ENCODE data around the gene TMEM255B. TPM values are rescaled to one million over a fixed set of nuclear protein-coding genes. Genes with fewer than 3 reads are reported as not detected.

The TMEM255B gene
- total and polyA plus RNA-seq, 9 of the 15 experiments (the other 6 are each of a cell fraction or from before 2014, with no cell fraction given) = 0.01 to 0.75 (median 0.23) TPM

DNA sequence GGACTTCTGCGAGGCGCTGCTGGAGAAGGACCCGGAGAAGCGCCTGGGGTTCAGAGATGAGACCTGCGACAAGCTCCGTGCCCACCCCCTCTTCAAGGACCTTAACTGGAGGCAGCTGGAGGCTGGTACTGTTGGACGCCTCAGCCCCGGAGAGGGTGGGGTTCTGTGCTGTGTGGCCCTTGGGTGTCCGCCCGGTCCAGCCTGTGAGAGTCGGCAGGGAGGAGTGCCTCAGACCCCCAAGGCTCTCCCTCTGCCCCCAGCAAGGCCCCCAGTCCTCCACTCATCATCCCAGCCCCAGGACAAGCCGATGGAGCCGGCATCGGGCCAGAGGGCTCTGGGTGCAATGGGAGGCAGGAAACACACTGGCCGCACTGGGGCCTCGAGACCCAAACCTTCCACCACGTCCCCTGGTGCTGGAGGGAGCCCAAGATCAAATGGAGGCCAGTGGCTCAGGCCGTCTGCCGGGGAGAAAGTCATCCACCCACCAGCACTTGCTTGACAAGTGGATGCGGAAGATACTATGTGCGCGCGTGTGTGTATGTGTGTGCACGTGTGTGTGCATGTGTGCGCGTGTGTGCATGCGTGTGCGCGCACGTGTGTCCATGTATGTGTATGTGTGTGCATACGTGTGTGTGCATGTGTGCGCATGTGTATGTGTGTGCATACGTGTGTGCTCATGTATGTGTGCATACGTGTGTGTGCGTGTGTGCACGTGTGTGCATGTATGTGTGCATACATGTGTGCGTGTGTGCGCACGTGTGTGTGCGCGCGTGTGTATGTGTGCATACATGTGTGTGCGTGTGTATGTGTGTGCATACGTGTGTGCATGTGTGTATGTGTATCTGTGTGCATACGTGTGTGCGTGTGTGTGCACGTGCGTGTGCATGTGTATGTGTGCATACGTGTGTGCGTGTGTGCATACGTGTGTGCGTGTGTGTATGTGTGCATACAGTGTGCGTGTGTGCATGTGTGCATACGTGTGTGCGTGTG is 25.8 kb upstream of the TMEM255B start:
- no peak overlapping the region for H3K27ac ChIP-seq (ENCODE audit: extremely low read depth, low read depth, low read length)
- no peaks in the 10 kb centered on the region for H3K9me3 ChIP-seq (replicated peaks; ENCODE audit: control insufficient read depth, insufficient read depth, low read depth, low read length)
- no peak overlapping the region for H3K4me3 ChIP-seq
- peaks cover 15 to 65% of the 10 kb centered on the region in 2 experiments; a peak in 4 of 5 replicates for H3K27me3 ChIP-seq (ENCODE audit: control insufficient read depth in 2 of 2, insufficient read depth in 2 of 2, low read length in 2 of 2)
- no TSS peak for BruUV-seq (replicated peaks)
- CTCF ChIA-PET (ENCODE audit: low intra/inter-chr PET ratio) = interaction anchor here (0.7 kb wide), 1 partner anchor 153 kb away, joined by 3 read pairs; no protein-coding TSS in a partner anchor
- H3K79me2 ChIP-seq (ENCODE audit: control insufficient read depth, insufficient read depth, low read length) = no peaks in the 10 kb centered on the region
- WGBS (ENCODE audit: insufficient coverage, low coverage, missing lambda C conversion rate) = 40% methylated on average over 7 of the region's 55 CpGs
- POLR2A ChIA-PET = no interaction called here
- no peaks in the 10 kb centered on the region for H3K36me3 ChIP-seq (ENCODE audit: control insufficient read depth, insufficient read depth, low read length)
- H3K4me1 ChIP-seq (replicated peaks in 1 of 2; ENCODE audit: control insufficient read depth in 2 of 2, insufficient read depth in 2 of 2, low read length in 2 of 2) = peaks cover 0 to 11% of the 10 kb centered on the region in 2 experiments; a peak in 2 of 5 replicates
- intact Hi-C loops (cut with micrococcal nuclease) (no loop called here), in situ Hi-C loops (cut with MboI) (loop anchor here (10.0 kb wide), 1 partner anchor 192 kb away; no protein-coding TSS in a partner anchor)
- no peak for DNase-seq (ENCODE audit: extremely low read depth in 1 of 4, low spot score in 3 of 4)
- H2AFZ ChIP-seq (ENCODE audit: low read depth, low read length) = no peak overlapping the region
- no peak for FAIRE-seq
- H3K4me2 ChIP-seq (ENCODE audit: insufficient read depth, low read length) = no peak overlapping the region
- peaks cover 3% of the 10 kb centered on the region for H3K9me1 ChIP-seq (ENCODE audit: control insufficient read depth, insufficient read depth, low read length)
- no peak overlapping the region for H3K9ac ChIP-seq (ENCODE audit: insufficient read depth in 1 of 2, low read depth in 2 of 2, low read length in 2 of 2)
- H4K20me1 ChIP-seq (replicated peaks; ENCODE audit: control insufficient read depth, insufficient read depth, low read length) = no peaks in the 10 kb centered on the region
- no peak for ATAC-seq
- TF ChIP-seq, protein P1, sequence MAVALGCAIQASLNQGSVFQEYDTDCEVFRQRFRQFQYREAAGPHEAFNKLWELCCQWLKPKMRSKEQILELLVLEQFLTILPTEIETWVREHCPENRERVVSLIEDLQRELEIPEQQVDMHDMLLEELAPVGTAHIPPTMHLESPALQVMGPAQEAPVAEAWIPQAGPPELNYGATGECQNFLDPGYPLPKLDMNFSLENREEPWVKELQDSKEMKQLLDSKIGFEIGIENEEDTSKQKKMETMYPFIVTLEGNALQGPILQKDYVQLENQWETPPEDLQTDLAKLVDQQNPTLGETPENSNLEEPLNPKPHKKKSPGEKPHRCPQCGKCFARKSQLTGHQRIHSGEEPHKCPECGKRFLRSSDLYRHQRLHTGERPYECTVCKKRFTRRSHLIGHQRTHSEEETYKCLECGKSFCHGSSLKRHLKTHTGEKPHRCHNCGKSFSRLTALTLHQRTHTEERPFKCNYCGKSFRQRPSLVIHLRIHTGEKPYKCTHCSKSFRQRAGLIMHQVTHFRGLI (CRISPR knock-in tag; IDR thresholded peaks at IDR 0.05) = no peak
- TF ChIP-seq CSDE1 (IDR thresholded peaks at IDR 0.05) (no peak), ZNF764 (CRISPR knock-in tag; IDR thresholded peaks at IDR 0.05; ENCODE audit: low read depth) (no peak), GABPB2 (CRISPR knock-in tag; conservative IDR thresholded peaks at IDR 0.05) (no peak), BRD9 (IDR thresholded peaks at IDR 0.05; ENCODE audit: low read depth, partially characterized antibody) (no peak), ZNF324 (CRISPR knock-in tag; IDR thresholded peaks at IDR 0.05) (no peak), NCOA2 (IDR thresholded peaks at IDR 0.05; ENCODE audit: partially characterized antibody in 2 of 2) (no peak), ZNF695 (CRISPR knock-in tag; IDR thresholded peaks at IDR 0.05) (no peak), NR4A1 (CRISPR knock-in tag; IDR thresholded peaks at IDR 0.05) (no peak), NR4A1 (tag; IDR thresholded peaks at IDR 0.05) (no peak), ZNF24 (IDR thresholded peaks at IDR 0.05) (no peak), ZNF57 (CRISPR knock-in tag; IDR thresholded peaks at IDR 0.05) (no peak)
- TF ChIP-seq, protein P2, sequence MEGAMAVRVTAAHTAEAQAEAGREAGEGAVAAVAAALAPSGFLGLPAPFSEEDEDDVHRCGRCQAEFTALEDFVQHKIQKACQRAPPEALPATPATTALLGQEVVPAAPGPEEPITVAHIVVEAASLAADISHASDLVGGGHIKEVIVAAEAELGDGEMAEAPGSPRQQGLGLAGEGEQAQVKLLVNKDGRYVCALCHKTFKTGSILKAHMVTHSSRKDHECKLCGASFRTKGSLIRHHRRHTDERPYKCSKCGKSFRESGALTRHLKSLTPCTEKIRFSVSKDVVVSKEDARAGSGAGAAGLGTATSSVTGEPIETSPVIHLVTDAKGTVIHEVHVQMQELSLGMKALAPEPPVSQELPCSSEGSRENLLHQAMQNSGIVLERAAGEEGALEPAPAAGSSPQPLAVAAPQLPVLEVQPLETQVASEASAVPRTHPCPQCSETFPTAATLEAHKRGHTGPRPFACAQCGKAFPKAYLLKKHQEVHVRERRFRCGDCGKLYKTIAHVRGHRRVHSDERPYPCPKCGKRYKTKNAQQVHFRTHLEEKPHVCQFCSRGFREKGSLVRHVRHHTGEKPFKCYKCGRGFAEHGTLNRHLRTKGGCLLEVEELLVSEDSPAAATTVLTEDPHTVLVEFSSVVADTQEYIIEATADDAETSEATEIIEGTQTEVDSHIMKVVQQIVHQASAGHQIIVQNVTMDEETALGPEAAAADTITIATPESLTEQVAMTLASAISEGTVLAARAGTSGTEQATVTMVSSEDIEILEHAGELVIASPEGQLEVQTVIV (CRISPR knock-in tag; IDR thresholded peaks at IDR 0.05; ENCODE audit: borderline replicate concordance) = no peak
- TF ChIP-seq, protein P3, sequence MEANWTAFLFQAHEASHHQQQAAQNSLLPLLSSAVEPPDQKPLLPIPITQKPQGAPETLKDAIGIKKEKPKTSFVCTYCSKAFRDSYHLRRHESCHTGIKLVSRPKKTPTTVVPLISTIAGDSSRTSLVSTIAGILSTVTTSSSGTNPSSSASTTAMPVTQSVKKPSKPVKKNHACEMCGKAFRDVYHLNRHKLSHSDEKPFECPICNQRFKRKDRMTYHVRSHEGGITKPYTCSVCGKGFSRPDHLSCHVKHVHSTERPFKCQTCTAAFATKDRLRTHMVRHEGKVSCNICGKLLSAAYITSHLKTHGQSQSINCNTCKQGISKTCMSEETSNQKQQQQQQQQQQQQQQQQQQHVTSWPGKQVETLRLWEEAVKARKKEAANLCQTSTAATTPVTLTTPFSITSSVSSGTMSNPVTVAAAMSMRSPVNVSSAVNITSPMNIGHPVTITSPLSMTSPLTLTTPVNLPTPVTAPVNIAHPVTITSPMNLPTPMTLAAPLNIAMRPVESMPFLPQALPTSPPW (CRISPR knock-in tag; IDR thresholded peaks at IDR 0.05) = no peak
- TF ChIP-seq, protein P4, sequence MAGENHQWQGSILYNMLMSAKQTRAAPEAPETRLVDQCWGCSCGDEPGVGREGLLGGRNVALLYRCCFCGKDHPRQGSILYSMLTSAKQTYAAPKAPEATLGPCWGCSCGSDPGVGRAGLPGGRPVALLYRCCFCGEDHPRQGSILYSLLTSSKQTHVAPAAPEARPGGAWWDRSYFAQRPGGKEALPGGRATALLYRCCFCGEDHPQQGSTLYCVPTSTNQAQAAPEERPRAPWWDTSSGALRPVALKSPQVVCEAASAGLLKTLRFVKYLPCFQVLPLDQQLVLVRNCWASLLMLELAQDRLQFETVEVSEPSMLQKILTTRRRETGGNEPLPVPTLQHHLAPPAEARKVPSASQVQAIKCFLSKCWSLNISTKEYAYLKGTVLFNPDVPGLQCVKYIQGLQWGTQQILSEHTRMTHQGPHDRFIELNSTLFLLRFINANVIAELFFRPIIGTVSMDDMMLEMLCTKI (IDR thresholded peaks at IDR 0.05; ENCODE audit: partially characterized antibody) = no peak
